ENCODE data around the gene OXTR. TPM values are rescaled to one million over a fixed set of nuclear protein-coding genes. Genes with fewer than 3 reads are reported as not detected.

The OXTR gene
- total RNA-seq, 1 donor from 2014 or later: 3.9 TPM

DNA sequence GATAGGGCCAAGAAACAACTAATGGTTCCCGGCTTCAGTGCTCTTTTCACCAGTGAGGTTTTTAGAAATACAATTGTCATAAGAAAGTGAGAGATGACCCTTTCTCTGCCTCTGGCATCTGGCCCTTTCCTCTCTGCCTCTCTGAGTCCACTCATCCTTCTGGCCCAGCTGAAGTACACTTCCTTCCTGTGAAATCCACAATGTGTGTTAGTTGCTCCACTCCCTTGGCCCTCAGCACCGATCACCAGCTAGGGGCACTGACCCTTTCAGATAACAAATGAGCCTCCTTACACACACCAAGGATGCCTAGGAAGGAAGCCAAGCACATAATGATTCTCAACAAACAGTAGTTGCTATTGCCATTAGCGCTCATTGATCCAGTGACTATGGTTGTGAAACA, 38.8 kb downstream of the OXTR start:
- no peak overlapping the region for H3K4me3 ChIP-seq
- Mint-ChIP-seq H3K4me3 (no peak overlapping the region), H3K9me3 (peaks cover 3% of the 10 kb centered on the region), H3K27me3 (ENCODE audit: insufficient read depth, low read depth) (peaks cover 4% of the 10 kb centered on the region), H3K4me1 (peaks cover 13% of the 10 kb centered on the region), H3K27ac (no peak overlapping the region), H3K36me3 (no peaks in the 10 kb centered on the region)
- TF ChIP-seq, protein P1, sequence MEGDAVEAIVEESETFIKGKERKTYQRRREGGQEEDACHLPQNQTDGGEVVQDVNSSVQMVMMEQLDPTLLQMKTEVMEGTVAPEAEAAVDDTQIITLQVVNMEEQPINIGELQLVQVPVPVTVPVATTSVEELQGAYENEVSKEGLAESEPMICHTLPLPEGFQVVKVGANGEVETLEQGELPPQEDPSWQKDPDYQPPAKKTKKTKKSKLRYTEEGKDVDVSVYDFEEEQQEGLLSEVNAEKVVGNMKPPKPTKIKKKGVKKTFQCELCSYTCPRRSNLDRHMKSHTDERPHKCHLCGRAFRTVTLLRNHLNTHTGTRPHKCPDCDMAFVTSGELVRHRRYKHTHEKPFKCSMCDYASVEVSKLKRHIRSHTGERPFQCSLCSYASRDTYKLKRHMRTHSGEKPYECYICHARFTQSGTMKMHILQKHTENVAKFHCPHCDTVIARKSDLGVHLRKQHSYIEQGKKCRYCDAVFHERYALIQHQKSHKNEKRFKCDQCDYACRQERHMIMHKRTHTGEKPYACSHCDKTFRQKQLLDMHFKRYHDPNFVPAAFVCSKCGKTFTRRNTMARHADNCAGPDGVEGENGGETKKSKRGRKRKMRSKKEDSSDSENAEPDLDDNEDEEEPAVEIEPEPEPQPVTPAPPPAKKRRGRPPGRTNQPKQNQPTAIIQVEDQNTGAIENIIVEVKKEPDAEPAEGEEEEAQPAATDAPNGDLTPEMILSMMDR (IDR thresholded peaks at IDR 0.05): no peak
- TF ChIP-seq EZH2phosphoT487 (IDR thresholded peaks at IDR 0.05): no peak
- TF ChIP-seq EZH2 (IDR thresholded peaks at IDR 0.05): no peak
- no peak overlapping the region for H3K9ac ChIP-seq
- peak overlapping the region; percentile 12 for H2AFZ ChIP-seq (replicated peaks)
- H3K9me3 ChIP-seq (ENCODE audit: low read depth): no peaks in the 10 kb centered on the region
- no peak overlapping the region for H3K4me2 ChIP-seq
- H3K79me2 ChIP-seq (ENCODE audit: low read depth): no peaks in the 10 kb centered on the region
- DNase-seq (ENCODE audit: low spot score): no peak
- no peaks in the 10 kb centered on the region for H3F3A ChIP-seq (ENCODE audit: low read depth)
- H3K27ac ChIP-seq: no peak overlapping the region
- no peaks in the 10 kb centered on the region for H3K27me3 ChIP-seq
- no peaks in the 10 kb centered on the region for H3K36me3 ChIP-seq
- H4K20me1 ChIP-seq (ENCODE audit: low read depth): no peaks in the 10 kb centered on the region
- no peaks in the 10 kb centered on the region for H3K4me1 ChIP-seq

DNA sequence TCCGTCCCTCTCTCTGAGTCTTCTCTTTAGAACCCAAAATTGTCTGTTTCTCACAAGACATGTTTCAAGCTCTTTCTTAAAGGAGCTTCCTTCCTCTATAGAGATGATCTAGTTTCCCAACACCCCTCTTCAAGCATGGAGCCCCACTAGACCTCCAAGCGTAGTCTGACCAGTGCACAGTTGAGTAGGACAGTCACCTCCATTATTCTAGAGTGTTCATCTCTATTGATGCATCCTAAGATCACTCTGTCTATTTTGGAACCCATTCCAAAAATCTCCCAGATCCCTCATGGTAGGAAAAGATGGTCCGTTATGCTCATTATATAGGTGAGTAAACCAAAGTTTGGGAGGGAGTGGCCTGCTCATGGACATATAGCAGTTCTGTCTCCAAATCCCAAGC, 39.9 kb downstream of the OXTR start:
- H3K4me3 ChIP-seq: no peak overlapping the region
- H3K36me3 Mint-ChIP-seq: no peaks in the 10 kb centered on the region
- no peak overlapping the region for H3K9ac ChIP-seq
- H2AFZ ChIP-seq (replicated peaks): no peak overlapping the region
- peaks cover 3% of the 10 kb centered on the region for H3K9me3 Mint-ChIP-seq
- no peaks in the 10 kb centered on the region for H3K36me3 ChIP-seq
- H3K9me3 ChIP-seq (ENCODE audit: low read depth): no peaks in the 10 kb centered on the region
- H3K4me2 ChIP-seq: no peak overlapping the region
- peaks cover 6% of the 10 kb centered on the region for H3K27me3 Mint-ChIP-seq (ENCODE audit: insufficient read depth, low read depth)
- no peak overlapping the region for H3K27ac Mint-ChIP-seq
- H3K79me2 ChIP-seq (ENCODE audit: low read depth): no peaks in the 10 kb centered on the region
- no peak overlapping the region for H3K27ac ChIP-seq
- H3K4me1 ChIP-seq: no peaks in the 10 kb centered on the region
- TF ChIP-seq EZH2phosphoT487 (IDR thresholded peaks at IDR 0.05) (no peak), EZH2 (IDR thresholded peaks at IDR 0.05) (no peak)
- TF ChIP-seq, protein P1 (IDR thresholded peaks at IDR 0.05): no peak
- DNase-seq (ENCODE audit: low spot score): no peak
- no peaks in the 10 kb centered on the region for H3F3A ChIP-seq (ENCODE audit: low read depth)
- no peaks in the 10 kb centered on the region for H4K20me1 ChIP-seq (ENCODE audit: low read depth)
- no peaks in the 10 kb centered on the region for H3K27me3 ChIP-seq
- peaks cover 15% of the 10 kb centered on the region for H3K4me1 Mint-ChIP-seq
- H3K4me3 Mint-ChIP-seq: no peak overlapping the region

DNA sequence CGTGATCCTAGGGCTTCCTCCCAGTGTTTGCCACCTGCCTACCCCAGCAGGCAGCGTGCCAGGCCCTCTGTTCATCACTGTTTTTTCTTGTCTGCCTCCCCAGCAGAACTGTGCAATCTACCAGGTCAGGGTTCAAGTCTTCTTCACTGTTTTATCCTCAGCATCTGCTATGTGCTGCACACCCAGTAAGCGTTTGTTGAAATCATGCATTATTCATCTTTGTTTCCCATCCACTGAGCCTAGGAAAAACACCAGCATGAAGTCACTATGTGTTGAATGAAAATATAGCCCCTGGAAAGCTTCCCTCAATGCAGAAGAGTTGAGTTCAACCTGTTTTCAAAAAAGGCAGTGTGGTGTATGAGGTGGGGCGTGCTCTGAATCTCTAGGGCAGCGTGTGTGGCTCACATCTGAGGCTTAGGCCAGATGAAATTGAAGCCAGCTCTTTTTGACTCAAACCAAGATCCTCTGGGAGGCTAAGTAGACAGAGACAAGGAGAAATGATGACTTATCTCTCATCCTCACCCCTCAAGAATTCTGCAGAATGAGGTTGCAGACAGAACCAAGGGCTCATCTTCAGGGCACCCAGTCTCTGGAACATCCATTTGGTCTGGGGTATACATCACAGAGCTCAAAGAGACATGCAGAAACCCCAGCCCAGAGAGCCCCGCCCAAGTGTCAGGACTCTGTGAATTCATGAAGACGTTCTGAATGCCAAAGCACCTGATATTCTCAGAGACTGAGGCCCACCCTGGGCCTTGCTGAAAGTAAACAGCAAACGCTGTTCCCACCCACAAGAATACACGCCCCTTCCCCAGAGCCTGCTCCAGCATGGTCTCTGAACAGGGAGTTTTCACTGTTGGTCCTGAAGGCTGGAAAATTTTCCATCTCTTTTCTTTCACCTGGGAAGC, 41.6 kb downstream of the OXTR start:
- Mint-ChIP-seq H3K9me3 (peaks cover 3% of the 10 kb centered on the region), H3K27me3 (ENCODE audit: insufficient read depth, low read depth) (peaks cover 8% of the 10 kb centered on the region), H3K27ac (peak overlapping the region; percentile 57), H3K4me3 (no peak overlapping the region), H3K4me1 (peaks cover 12% of the 10 kb centered on the region), H3K36me3 (no peaks in the 10 kb centered on the region)
- TF ChIP-seq EZH2phosphoT487 (IDR thresholded peaks at IDR 0.05): no peak
- TF ChIP-seq, protein P1 (IDR thresholded peaks at IDR 0.05): no peak
- TF ChIP-seq EZH2 (IDR thresholded peaks at IDR 0.05): no peak
- H3K4me1 ChIP-seq: no peaks in the 10 kb centered on the region
- no peaks in the 10 kb centered on the region for H3F3A ChIP-seq (ENCODE audit: low read depth)
- no peaks in the 10 kb centered on the region for H3K36me3 ChIP-seq
- no peaks in the 10 kb centered on the region for H3K79me2 ChIP-seq (ENCODE audit: low read depth)
- no peak overlapping the region for H3K27ac ChIP-seq
- H3K9me3 ChIP-seq (ENCODE audit: low read depth): no peaks in the 10 kb centered on the region
- no peak for DNase-seq (ENCODE audit: low spot score)
- no peak overlapping the region for H3K9ac ChIP-seq
- H3K27me3 ChIP-seq: no peaks in the 10 kb centered on the region
- no peak overlapping the region for H2AFZ ChIP-seq (replicated peaks)
- no peak overlapping the region for H3K4me3 ChIP-seq
- no peaks in the 10 kb centered on the region for H4K20me1 ChIP-seq (ENCODE audit: low read depth)
- no peak overlapping the region for H3K4me2 ChIP-seq

All from neural progenitor cell (in vitro differentiated cells).